ENCODE results near the gene BNIP3.
"Not testable (repeated sequence)": the region's sequence is repeated elsewhere in the genome, so short reads cannot be mapped to it uniquely, and the experiment has no call there.

Gene BNIP3

GRCh38 chr10:132001238-132001972 lies 19.7 kb upstream of the BNIP3 start:
- DNase-seq: no peak

- no peak for DNase-seq
These were observed 17.3 kb upstream of the BNIP3 start for GRCh38 chr10:131998845-131999681.

- no peak for DNase-seq
These were observed 16.5 kb upstream of the BNIP3 start for GRCh38 chr10:131998050-131998844.

- DNase-seq: no peak
These were observed 15.8 kb upstream of the BNIP3 start for GRCh38 chr10:131997366-131998049.

- DNase-seq: no peak
These were observed 15.0 kb upstream of the BNIP3 start for GRCh38 chr10:131996466-131997365.

- DNase-seq: no peak
These were observed 12.7 kb upstream of the BNIP3 start for GRCh38 chr10:131994435-131994834.

- no peak for DNase-seq
These were observed 11.6 kb upstream of the BNIP3 start for GRCh38 chr10:131993275-131993674.

- DNase-seq: no peak
These were observed 10.0 kb upstream of the BNIP3 start for GRCh38 chr10:131991726-131992125.

- DNase-seq: not testable (repeated sequence)
These were observed 6.1 kb upstream of the BNIP3 start for GRCh38 chr10:131987786-131988185.

- not testable (repeated sequence) for DNase-seq
These were observed 5.6 kb upstream of the BNIP3 start for GRCh38 chr10:131987301-131987700.

GRCh38 chr10:131986851-131987250 lies 5.1 kb upstream of the BNIP3 start:
- DNase-seq: not testable (repeated sequence)

GRCh38 chr10:131983780-131984179 lies 2.1 kb upstream of the BNIP3 start:
- peak; percentile 30 for DNase-seq

- no peak for DNase-seq
These were observed 1.1 kb upstream of the BNIP3 start for GRCh38 chr10:131982796-131983195.

- DNase-seq: no peak
These were observed 548 bp upstream of the BNIP3 start for GRCh38 chr10:131982185-131982756.

- no peak for DNase-seq
These were observed 828 bp downstream of the BNIP3 start for GRCh38 chr10:131980761-131981428.

- no peak for DNase-seq
These were observed 1.4 kb downstream of the BNIP3 start for GRCh38 chr10:131980321-131980720.

- no peak for DNase-seq
These were observed 1.9 kb downstream of the BNIP3 start for GRCh38 chr10:131979821-131980270.

GRCh38 chr10:131979336-131979735 lies 2.4 kb downstream of the BNIP3 start:
- no peak for DNase-seq

GRCh38 chr10:131978851-131979250 lies 2.9 kb downstream of the BNIP3 start:
- DNase-seq: no peak

GRCh38 chr10:131978366-131978765 lies 3.4 kb downstream of the BNIP3 start:
- DNase-seq: no peak

Data from NCI-H226 (cell line).